ENCODE measurements around the gene C1QTNF12.

Gene C1QTNF12

GRCh38 chr1:1286313-1287261 lies 40.1 kb upstream of the C1QTNF12 start:
- in situ Hi-C loops (cut with HindIII; ENCODE audit: low sequenced_read_pairs): loop anchor here (25.0 kb wide), 1 partner anchor 149 kb away; no protein-coding TSS in a partner anchor
- no peak overlapping the region for H3K4me3 ChIP-seq (ENCODE audit: low read depth, low read length)
- TF ChIP-seq, protein P1, sequence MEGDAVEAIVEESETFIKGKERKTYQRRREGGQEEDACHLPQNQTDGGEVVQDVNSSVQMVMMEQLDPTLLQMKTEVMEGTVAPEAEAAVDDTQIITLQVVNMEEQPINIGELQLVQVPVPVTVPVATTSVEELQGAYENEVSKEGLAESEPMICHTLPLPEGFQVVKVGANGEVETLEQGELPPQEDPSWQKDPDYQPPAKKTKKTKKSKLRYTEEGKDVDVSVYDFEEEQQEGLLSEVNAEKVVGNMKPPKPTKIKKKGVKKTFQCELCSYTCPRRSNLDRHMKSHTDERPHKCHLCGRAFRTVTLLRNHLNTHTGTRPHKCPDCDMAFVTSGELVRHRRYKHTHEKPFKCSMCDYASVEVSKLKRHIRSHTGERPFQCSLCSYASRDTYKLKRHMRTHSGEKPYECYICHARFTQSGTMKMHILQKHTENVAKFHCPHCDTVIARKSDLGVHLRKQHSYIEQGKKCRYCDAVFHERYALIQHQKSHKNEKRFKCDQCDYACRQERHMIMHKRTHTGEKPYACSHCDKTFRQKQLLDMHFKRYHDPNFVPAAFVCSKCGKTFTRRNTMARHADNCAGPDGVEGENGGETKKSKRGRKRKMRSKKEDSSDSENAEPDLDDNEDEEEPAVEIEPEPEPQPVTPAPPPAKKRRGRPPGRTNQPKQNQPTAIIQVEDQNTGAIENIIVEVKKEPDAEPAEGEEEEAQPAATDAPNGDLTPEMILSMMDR (IDR thresholded peaks at IDR 0.05; ENCODE audit: low read depth, low read length, missing control alignments): no peak
- DNase-seq (ENCODE audit: low read depth): no peak

DNA sequence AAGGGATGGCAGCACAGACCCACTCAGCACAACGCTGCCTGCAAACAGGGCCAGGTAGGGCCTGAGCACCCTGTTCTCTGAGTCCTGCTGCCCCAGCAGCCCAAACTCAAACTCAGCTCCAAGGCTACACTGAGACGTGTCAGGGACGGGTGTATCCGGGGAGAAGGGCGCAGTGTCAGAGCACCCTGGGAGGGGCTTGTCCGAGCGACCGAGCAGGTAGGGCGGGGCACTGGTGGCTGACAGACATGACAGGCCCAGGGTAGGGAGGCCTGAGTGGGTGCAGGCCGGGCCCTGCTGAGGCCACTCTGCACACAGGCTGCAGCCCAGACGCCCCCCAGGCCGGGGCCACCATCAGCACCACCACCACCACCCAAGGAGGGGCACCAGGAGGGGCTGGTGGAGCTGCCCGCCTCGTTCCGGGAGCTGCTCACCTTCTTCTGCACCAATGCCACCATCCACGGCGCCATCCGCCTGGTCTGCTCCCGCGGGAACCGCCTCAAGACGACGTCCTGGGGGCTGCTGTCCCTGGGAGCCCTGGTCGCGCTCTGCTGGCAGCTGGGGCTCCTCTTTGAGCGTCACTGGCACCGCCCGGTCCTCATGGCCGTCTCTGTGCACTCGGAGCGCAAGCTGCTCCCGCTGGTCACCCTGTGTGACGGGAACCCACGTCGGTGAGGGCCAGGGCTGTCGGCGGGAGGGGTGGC lies 39.2 kb upstream of the C1QTNF12 start:
- TF ChIP-seq, protein P1 (IDR thresholded peaks at IDR 0.05; ENCODE audit: low read depth, low read length, missing control alignments): no peak

DNA sequence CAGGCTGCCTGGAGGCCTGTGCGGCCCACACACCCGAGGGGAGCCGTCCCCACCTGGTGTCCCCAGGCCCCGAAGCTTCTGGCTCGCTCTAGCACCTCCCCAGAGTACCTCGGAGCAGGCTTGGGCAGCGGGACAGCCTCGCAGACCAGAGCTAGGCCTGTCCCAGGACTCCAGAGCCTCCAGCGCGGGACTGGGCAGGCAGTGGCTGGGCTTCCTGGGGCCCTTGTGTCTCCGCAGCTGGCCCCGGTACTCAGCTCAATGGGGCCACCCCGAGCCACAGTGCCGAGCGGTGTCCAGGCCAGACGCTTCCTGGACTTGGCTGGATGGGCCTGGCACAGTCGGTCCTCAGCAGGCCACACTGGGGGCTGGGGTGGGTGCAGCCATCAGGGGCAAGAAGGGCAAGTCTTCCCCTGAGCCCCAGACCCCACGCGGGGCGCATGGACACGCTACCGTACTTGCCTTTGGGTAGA lies 38.6 kb upstream of the C1QTNF12 start:
- H3K4me3 ChIP-seq (ENCODE audit: low read depth, low read length): no peak overlapping the region
- no peak for DNase-seq (ENCODE audit: low read depth)
- in situ Hi-C loops (cut with HindIII; ENCODE audit: low sequenced_read_pairs): loop anchor here (25.0 kb wide), 1 partner anchor 148 kb away; no protein-coding TSS in a partner anchor
- TF ChIP-seq, protein P1 (IDR thresholded peaks at IDR 0.05; ENCODE audit: low read depth, low read length, missing control alignments): no peak

More for the DNA sequence above, 39.2 kb upstream of the C1QTNF12 start:
- in situ Hi-C loops (cut with HindIII; ENCODE audit: low sequenced_read_pairs): loop anchor here (25.0 kb wide), 1 partner anchor 148 kb away; no protein-coding TSS in a partner anchor
- no peak overlapping the region for H3K4me3 ChIP-seq (ENCODE audit: low read depth, low read length)
- no peak for DNase-seq (ENCODE audit: low read depth)

- no peak overlapping the region for H3K4me3 ChIP-seq (ENCODE audit: low read depth, low read length)
- no peak for DNase-seq (ENCODE audit: low read depth)
- TF ChIP-seq, protein P1 (IDR thresholded peaks at IDR 0.05; ENCODE audit: low read depth, low read length, missing control alignments): no peak
- in situ Hi-C loops (cut with HindIII; ENCODE audit: low sequenced_read_pairs): loop anchor here (25.0 kb wide), 1 partner anchor 147 kb away; no protein-coding TSS in a partner anchor
Measured at GRCh38 chr1:1284221-1285101, 37.9 kb upstream of the C1QTNF12 start.

DNA sequence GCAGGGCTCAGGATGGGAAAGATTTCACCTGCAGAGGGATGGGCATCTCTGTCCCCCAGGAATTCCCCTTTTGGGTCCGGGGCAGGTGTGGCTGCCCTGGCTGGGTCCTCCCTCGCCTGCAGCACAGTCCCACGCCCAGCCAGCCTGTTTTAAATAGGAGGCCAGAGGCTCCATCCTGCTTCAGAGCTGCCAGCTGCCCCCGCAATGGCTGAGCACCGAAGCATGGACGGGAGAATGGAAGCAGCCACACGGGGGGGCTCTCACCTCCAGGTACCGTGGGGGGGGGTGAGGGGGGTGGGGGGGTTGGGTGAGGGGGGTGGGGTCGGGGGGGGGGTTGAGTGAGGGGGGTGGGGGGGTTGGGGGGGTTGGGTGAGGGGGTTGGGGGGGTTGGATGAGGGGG lies 37.3 kb upstream of the C1QTNF12 start:
- in situ Hi-C loops (cut with HindIII; ENCODE audit: low sequenced_read_pairs): loop anchor here (25.0 kb wide), 1 partner anchor 147 kb away; no protein-coding TSS in a partner anchor
- no peak for DNase-seq (ENCODE audit: low read depth)
- H3K4me3 ChIP-seq (ENCODE audit: low read depth, low read length): no peak overlapping the region
- TF ChIP-seq, protein P1 (IDR thresholded peaks at IDR 0.05; ENCODE audit: low read depth, low read length, missing control alignments): no peak

All from astrocyte of the cerebellum (primary cell).